GM18502 (cell line): ENCODE data around the gene IQCB1.
"Not testable (repeated sequence)": the region's sequence is repeated elsewhere in the genome, so short reads cannot be mapped to it uniquely, and the experiment has no call there.

ENCODE experiments used
- ATAC-seq: cut with Tn5 transposase; IDR thresholded peaks from one replicate; pipeline ENCODE4 v1.9.1; 2021; ENCODE audit warnings: mild to moderate bottlenecking; ENCODE audit not compliant: unreplicated experiment, poor library complexity

Gene IQCB1

DNA sequence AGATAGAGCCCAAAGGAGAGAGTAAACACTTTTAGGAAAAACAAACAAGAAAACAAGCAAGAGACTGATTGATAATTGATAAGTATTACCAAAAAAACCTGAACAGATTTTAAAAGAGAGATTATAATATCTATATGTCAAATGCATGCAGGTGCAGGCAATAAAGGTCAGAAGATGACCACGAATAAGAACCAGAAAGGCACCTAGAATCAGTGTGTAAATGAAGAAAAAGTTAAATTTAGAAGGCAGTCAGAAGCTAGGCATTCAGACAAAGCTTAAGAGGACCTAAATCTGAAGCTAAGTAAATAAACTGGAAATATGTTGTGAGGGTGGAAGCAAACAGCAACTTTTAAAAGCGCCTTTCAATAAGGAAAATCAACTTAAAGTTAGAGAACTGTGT lies 16.3 kb downstream of the IQCB1 start:
- ATAC-seq: no peak

DNA sequence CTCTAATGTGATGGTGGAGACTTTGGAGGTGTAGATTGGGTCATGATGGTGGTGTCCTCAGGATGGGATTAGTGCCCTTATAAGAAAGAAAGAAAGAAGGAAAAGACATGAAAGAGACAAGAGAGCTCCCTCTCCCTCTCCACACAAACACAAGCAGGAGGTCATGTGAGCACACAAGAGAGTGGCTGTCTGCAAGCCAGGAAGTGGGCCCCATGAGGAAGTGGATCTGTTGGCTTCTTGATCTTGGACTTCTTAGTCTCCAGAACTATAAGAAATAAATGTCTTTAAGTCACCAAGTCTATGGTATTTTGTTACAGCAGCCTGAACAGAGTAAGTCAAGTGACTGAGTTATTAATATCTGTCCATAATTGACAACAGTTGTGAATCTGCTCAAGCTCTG lies 17.1 kb downstream of the IQCB1 start:
- ATAC-seq: no peak

DNA sequence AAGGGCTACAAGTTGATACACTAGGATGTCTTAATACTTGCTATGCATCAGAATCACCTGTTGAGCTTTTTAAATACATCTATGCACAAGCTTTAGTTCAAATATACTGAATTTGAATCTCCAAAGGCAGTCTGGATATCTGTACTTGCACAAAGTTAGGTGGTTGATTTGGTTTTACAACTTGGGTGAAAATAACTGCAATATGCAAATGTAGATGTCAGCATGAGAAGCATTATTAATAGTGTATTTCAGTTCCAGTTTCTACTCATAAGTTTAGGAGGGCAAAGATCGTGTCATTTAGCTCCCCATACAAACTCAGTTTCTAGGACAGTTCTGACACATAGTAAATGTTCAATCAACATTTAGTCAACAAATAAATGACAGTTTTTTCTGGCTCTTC lies 25.6 kb downstream of the IQCB1 start:
- ATAC-seq: peak; percentile 98

DNA sequence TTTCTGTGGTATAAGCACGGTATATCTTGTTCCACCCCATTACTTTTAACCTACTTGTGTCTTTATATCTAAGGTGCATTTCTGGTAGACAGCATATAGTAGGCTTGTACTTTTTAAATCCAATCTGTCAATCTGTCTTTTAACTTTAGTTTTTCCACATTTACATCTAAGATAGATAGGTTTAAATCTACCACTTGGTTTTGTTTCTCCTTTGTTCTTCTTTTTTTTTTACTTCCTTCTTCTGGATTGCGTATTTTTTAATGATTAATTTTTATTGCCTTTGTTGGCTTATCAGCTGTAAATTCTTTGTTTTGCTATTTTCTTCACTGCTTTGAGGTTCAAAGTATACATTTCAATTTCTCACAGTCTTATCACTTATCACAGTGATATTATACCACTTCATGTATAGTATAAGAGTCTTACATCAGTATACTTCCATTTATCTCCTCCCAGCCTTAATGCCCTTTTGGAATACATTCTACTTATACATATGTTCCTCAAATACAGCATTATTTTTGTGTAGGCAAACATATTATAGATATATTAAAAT lies 31.0 kb downstream of the IQCB1 start:
- no peak for ATAC-seq

DNA sequence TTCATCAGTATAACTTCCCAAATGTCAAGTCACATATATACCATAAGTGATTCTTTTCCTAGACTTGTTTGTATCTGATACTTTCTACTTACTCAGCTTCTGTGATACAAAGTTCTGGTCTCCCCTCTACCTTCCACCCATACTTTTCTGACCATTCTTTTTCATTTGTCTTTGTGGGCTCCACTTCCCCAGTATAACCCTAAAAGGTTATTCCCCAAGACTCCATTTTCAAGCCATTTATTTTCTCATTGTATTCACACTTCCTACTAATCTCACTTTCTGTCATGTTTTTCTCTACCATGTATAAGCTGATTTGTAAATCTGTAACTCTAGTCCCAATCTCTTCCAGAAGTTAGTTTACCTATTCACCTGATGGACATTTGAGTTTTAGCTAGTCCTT lies 34.0 kb downstream of the IQCB1 start:
- no peak for ATAC-seq

DNA sequence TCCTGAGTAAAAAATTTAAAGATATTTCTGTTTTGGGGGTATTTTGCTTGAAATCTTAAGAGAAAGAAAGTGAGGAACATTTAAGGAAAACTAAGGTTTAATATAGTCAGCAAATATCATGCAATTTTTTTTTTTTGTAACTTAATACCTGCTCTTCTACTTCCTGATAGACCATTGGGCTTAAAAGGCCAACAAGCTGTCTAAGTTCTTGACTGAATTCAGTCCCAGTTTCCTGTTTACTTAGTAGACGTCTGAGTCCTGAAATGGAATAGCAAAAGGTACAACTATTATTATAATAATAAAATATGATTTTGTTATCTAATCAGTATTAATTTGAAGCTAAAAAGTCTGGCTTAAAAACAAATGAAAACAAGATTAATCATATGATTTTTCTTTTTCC lies 37.9 kb downstream of the IQCB1 start:
- ATAC-seq: no peak

DNA sequence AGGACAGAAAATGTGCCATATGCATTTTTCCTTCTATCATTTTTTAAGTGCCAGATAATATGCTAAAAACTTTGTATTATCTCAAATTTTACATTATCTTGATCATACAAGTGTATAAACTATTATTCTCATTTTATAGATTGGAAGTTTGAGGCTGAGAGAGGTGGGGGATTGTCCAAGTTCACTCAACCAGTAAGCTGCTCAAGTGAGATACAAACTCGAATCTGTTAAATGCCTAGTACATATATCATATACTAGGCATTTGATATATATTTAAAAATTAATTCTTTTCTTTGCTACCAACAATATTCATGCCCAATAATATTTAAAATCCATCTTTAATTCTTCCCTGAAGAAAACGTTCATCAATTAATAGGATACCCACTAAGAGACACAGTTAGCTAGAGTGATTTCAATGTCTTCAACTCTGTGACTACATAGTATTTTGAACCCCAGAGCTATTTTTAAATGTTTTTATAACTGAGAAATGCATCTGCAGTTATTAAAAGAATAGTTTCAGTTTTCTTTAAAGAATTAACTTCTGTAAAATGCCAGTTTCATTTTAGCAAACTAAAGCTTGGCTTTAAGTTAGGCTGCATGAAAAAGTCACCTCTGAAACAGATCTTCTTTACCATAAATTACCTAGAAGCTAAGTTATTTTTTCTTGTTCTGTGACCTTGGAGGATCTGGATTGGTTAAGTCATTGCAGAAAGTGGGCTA lies 40.4 kb downstream of the IQCB1 start:
- ATAC-seq: peak; percentile 62

DNA sequence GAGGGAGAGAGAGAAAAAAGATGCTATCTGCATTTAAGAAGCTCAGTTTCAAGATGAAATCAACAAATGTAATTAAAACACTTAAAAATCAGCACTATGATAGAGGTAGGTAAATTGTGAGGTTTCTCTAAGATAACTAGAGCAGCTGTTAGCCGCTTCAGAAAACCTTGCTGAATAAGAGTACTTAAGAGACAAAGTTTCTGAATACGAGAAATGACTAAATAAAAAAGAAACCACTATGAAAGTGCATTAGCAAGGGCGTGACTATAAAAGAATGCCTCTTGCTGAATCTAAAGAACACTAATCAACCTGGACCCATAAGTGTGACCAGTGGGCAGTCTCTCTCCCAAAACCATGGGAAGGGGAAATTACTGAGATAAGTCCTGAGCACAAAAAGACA lies 41.8 kb downstream of the IQCB1 start:
- peak; percentile 60 for ATAC-seq

DNA sequence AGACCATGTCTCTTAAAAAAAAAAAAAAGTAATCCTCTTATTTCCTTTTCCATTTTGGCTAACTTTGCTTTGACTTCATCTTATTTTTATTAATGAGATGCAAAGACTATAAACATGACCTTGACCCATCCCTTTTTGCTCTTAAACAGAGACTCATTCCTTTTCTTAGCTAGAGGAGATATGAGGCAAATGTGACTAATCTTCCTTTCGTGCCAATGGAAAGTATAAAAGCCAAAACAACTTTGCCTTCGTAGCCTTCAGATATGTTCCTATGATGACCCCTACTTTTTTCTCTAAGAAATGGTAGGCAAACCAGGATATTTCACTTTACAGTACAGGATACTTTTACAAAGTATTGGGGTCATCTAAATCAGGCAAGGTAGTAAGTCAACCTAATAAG lies 48.4 kb downstream of the IQCB1 start:
- no peak for ATAC-seq

DNA sequence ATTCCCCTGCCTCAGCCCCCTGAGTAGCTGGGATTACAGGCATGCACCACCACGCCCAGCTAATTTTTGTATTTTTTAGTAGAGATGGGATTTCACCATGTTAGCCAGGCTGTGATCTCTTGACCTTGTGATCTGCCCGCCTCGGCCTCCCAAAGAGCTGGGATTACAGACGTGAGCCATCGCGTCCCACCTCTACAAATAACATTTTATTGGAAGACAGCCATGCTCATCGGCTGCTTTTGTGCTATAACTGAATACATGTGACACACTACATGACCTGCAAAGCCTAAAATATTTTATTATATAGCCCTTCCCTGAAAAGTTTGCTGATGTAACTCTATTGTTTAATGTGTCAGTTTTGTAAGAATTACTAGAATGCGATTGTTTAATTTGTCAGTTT lies 52.1 kb downstream of the IQCB1 start:
- ATAC-seq: not testable (repeated sequence)

DNA sequence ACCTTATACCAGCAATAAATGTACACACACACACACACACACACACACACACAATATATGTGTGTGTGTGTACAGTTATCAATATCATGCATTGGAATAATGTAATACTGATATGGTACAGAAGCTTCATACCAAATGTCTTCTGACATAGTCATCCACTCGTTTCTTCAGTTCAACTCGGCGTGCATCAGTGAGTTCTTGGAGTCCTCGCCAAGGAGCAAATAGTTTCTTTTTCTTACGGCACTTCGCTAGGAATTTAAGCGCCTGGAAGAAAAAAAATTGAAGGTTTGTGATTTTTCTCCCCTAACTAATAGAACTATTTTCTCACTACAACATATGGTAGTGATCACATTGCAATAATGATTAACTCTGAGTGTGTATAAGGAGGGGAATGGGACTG lies 53.2 kb downstream of the IQCB1 start:
- ATAC-seq: no peak

DNA sequence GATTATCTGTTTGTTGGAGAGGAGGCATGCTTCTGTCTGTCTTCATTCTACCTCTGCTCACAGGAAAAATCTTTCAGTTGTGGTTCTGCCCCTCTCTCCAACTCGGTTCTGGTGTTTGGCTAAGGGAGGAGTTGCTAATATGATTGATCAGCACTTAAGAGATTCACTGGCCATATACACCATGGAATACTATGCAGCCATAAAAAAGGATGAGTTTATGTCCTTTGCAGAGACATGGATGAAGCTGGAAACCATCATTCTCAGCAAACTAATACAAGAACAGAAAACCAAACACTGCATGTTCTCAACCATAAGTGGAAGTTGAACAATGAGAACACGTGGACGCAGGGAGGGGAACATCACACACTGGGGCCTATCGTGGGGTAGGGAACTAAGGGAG lies 59.8 kb downstream of the IQCB1 start:
- ATAC-seq: not testable (repeated sequence)

DNA sequence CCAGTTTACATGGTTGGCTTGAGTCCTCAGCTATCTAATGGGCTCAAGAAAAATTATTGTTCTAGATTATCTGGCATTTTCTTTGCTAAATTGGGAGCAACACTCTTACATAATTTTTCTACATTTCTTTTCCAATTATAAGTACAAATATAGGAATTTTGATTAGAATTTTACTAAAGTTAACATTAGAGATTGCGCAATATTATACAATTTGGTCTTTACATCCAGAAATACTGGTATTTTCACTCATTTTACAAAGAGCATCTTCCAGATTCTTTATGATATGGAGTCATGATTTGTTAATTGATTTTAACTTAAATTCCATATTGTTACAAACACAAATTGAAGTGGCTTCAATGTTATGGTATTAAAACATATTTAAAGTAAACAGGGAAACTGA lies 65.6 kb downstream of the IQCB1 start:
- ATAC-seq: no peak

DNA sequence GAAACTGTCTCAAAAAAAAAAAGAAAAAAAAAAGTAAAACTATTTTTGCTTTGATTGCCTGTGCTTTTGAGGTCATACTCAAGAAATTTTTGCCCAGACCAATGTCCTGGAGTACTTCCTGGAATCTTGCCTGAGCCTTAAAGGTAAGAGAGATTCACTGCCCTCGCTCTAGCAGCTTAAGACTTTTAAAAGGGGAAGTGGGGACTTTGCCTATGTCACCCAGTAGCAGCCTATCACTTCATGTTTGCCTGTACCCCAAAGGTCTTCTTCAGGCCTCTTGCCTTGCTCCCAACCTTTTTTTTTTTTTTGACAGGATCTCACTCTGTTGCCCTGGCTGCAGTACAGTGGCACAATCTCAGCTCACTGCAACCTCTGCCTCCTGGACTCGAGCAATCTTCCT lies 66.4 kb downstream of the IQCB1 start:
- ATAC-seq: no peak

DNA sequence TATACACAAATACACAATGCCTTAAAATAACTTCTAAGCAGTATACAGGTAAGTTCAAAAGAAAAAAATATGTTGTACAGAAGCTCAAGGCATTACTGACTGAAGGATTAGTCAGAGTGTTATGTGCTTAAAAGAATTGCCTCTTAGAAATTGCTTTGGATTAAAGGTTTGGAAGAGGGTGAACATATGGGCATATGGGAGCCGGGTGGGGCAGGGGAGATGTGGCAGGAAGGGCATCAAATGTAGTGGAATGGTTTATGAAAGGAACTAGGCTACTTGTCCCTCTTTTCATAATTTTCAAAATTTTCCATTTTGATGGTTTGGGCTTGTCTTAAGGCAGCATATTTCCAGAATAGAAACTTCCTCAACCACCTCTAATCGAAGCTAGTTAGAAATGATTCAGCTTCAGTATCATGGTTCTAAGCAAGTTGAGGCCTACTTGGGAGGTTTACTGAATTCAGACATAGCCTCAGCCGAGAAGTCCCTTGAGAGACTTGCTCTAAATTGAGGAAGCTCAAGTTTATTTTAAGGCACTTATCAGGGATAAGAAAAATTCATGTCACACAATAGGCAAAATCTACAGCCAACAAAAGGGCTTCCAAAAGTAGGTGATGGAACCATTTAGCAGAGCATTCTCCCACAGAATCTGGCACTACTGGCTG lies 75.2 kb downstream of the IQCB1 start:
- ATAC-seq: no peak

DNA sequence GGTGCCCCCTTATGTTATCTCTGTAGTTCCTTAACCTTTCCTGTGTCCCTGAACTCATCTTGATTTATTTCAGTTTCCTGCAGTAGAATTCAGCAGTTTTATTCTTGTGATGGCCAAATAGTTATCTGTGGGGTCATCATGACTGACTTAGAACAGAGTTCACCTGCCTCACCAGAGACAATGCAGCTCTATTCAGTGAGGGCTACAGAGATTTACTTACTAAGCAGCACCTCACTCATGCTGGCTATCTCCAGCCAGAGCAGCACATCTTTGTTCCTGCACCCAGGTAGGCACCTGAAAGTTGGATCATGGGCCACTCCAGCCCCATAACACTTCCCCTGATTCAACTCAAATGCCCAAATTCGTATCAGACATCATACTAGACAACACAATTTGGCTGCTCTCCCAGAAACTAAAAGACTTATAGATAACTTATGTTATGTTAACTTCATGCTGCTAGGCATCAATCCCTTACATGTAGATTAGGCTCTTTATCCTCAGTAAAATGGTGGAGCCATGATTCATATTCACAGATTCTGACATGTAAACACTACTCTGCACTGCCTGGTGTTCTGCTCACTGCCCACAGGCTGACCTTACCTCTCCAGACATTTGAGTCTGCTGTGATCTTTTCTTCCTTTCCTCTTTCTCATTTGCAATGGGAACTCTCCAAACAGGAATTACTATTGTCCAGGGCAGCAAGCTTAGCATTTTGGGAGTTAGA lies 76.0 kb downstream of the IQCB1 start:
- no peak for ATAC-seq

DNA sequence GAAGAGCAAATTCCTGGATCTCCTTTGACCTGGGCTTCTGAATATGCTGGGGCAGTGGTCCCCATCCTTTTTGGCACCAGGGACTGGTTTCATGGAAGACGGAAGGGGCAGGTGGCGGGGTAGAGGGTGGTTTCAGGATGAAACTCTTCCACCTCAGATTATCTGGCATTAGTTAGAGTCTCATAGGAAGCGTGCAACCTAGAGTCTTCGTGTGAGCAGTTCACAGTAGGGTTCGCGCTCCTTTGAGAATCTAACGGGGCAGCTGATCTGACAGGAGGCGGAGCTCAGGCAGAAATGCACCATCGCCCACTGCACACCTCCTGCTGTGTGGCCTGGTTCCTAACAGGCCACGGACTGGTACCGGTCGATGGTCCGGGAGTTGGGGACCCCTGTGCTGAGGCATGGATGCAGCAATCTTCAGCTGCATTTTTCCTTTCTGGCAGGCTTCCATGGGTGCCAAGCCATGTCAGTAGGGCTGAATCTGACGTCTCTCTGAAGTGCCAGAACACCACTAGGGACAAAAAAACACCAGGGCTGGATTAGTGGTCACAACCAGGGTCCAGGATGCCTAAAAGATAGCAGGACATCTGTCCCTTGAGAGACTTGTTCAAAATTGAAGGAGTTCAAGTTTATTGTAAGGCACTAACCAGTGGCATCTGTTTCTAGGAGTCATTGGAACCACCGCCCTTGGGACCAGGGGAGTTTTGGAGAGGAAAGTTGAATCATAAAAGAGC lies 76.9 kb downstream of the IQCB1 start:
- ATAC-seq: no peak

DNA sequence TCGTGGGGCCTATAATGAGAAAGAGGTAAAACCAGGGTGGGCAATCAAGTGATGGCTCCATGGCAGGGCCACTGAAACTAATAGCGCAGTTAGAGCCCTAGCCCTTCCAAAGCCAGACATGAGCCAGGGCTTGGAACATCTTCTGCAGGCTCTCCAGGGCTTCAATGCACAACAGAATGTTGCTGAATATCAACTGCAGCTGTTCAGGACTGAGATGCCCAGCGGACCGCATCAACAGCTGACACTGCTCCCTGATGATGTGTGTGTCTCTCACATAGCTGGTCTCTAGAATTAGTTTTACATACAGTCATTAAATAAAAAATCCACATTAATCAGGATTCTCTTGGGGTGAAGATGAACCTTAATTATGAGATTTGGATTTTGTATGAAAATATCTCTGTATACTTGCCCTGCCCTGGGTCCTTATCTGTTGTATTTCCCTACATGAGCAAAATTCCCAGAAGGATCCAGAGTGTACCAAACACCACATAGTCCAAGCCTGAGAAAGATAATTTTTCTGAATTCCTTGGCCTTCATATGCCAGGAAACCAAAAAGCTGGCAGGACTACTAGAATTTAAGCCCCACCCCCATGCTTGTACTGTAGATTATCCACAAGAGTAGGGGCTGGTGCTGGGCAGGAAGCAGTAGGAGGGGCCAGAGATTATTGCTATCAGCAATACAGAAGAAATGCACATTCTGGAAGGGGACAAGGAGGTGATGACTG lies 77.6 kb downstream of the IQCB1 start:
- ATAC-seq: no peak

DNA sequence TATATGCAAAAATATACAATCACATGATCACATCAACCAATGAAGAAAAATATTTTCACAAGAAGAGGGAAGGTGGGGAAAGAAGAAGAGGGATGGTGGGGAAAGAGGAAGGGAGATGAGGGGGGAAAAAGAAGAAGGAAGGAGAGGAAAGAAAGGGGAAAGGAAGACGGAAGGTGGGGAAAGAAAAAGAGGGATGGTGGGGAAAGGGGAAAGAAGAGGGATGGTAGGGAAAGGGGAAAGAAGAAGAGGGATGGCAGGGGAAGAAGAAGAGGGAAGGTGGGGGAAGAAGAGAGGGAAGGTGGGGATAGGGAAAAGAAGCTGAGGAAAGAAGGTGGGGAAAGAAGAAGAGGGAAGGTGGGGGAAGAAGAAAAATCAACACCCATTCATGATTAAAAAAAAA lies 82.1 kb downstream of the IQCB1 start:
- ATAC-seq: no peak

DNA sequence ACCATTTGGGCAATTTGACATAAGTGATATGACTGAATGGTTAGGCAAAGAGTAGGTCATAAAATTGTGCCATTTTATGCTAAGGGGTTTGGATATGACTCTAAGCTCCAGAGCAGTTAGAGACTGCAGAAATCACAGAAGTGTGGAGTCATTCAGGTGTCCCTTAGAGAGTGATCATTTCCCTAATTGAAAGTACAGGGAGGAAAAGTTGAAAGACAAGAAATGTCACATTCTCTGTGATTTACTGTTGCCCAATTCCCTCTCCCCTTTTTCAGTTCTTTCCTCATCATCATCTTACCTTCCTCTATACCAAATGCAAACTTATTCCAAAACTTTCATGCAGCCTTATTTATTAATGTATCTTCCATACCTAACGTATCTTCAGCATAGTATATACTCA lies 82.6 kb downstream of the IQCB1 start:
- ATAC-seq: no peak
